Measurements from ENCODE around the gene KPNB1.

KPNB1 gene

GRCh38 chr17:47692137-47692894 lies 42.6 kb downstream of the KPNB1 start:
- DNase-seq (ENCODE audit: insufficient read length, low spot score) (no peak), FAIRE-seq (no peak)
- TF ChIP-seq, protein P1, sequence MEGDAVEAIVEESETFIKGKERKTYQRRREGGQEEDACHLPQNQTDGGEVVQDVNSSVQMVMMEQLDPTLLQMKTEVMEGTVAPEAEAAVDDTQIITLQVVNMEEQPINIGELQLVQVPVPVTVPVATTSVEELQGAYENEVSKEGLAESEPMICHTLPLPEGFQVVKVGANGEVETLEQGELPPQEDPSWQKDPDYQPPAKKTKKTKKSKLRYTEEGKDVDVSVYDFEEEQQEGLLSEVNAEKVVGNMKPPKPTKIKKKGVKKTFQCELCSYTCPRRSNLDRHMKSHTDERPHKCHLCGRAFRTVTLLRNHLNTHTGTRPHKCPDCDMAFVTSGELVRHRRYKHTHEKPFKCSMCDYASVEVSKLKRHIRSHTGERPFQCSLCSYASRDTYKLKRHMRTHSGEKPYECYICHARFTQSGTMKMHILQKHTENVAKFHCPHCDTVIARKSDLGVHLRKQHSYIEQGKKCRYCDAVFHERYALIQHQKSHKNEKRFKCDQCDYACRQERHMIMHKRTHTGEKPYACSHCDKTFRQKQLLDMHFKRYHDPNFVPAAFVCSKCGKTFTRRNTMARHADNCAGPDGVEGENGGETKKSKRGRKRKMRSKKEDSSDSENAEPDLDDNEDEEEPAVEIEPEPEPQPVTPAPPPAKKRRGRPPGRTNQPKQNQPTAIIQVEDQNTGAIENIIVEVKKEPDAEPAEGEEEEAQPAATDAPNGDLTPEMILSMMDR (IDR thresholded peaks at IDR 0.05; ENCODE audit: insufficient read depth, missing control alignments), result no peak

GRCh38 chr17:47692895-47693730 lies 43.4 kb downstream of the KPNB1 start:
- no peak for FAIRE-seq
- no peak for DNase-seq (ENCODE audit: insufficient read length, low spot score)
- TF ChIP-seq, protein P1 (IDR thresholded peaks at IDR 0.05; ENCODE audit: insufficient read depth, missing control alignments), result no peak

DNA sequence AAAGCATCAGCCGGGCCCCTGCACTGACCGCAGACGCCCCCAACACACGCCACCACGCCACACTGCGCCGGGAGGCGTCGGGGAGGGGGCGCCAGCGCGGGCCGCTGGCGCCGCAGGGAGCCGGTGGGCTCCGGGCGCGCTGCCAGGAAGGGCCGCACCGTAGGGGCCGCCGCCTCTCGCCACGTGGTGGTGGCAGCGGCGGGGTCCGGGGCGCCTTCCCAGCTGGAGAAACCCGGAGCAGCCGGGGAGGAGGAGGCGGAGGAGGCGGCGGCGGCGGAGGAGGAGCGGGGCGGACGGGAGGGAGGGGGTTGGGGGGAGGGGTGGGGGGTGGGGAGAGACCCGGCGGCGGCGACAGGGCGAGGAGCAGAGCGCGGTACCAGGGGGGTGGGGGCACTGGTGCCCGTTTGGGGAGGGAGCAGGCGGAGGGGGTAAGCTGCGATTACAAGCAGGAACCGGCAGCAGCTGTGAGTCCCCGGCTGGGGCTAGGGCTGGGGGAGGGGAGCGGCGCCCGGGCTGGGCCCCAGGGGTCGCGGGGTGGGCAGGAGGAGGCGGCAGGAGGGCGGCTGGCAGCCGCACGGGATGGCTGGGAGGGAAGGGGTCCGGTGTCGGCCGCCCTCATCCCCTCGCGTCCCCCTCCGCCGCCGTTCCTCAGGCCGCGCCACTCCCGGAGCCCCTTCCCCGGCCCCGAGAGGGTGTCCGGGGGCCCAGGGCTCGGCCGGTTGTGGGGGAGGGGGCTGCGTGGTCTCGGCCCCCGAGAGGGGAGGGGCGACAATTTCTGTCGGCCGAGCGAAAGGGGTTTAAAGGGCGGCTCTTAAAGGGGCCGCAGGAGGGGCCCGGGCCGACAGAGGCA lies 44.2 kb downstream of the KPNB1 start, which contains the start of gene TBKBP1:
Gene TBKBP1, plus strand, starts transcription at position 431 of the 850 bp plus-strand sequence. CDS start 1,952 bp downstream, outside the sequence.
- DNase-seq (ENCODE audit: insufficient read length, low spot score), result peak; percentile 78
- no peak for FAIRE-seq
- TF ChIP-seq, protein P1 (IDR thresholded peaks at IDR 0.05; ENCODE audit: insufficient read depth, missing control alignments), result no peak

DNA sequence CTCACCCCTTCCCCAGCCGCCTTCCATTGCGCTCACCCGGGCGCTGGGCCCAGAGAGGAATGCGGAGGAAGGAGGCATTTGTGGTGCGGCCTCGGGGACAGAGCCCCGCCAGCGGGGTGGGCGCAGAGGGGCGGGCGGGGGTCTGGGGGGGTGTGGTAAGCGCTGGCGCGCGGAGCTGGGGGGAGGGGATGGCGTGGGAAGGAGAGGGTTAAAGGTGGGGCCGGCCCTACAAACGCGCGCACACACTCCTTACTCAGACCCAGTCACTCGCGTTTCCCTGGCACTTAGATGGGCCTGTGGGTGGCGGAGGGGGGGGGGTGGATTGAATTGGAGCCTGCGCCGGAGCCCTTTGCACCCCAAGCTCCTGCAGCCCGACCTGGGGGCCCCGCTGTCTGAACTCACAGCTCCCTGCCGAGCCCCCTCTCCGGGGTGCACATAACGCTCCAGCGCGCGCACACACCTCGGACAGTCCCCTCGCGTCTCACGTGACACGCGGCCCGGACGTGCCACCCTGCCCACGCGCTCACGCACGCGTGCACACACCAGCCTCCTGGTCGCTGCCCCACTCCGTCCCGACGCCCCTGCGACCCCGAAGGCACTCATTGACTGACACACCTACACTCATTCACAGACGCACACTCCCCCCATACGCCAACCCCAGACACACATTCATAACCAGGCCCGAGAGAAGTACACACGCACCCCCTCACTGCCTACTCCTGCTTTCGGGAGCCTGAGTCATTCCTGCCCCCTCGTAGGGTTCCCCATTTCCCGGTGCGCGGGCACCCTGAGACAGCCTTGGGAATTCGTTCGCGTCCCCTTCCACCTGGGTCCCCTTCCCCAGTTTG lies 45.1 kb downstream of the KPNB1 start:
- no peak for DNase-seq (ENCODE audit: insufficient read length, low spot score)

GRCh38 chr17:47695429-47696376 lies 46.0 kb downstream of the KPNB1 start:
- FAIRE-seq (no peak), DNase-seq (ENCODE audit: insufficient read length, low spot score) (peak; percentile 7)
- TF ChIP-seq, protein P1 (IDR thresholded peaks at IDR 0.05; ENCODE audit: insufficient read depth, missing control alignments), result no peak

More for the DNA sequence above, 45.1 kb downstream of the KPNB1 start:
- FAIRE-seq, result no peak
- TF ChIP-seq, protein P1 (IDR thresholded peaks at IDR 0.05; ENCODE audit: insufficient read depth, missing control alignments), result no peak
